Ovary (tissue), 9 donors: ENCODE data around the gene PTMS. TPM values are rescaled to one million over a fixed set of nuclear protein-coding genes. Genes with fewer than 3 reads are reported as not detected.

Experiments used
- DNase-seq, 5 donors: peaks; one replicate each; pipeline ENCODE4 v3.0.0-alpha.2; 2019 to 2020
- H3K27ac ChIP-seq, 2 donors: fragments of 200-600 bp; one replicate each; pipeline versions ENCODE4 v1.5.1 to v1.8.0; 2019 to 2022
- H3K27me3 ChIP-seq: fragments of 200-600 bp; one replicate; pipeline ENCODE4 v1.8.0; 2022
- H3K36me3 ChIP-seq: fragments of 200-600 bp; sonication (generic); one replicate; pipeline ENCODE4 v1.5.1; 2019
- H3K4me1 ChIP-seq: one replicate; pipeline ENCODE4 v1.8.1; 2013; ENCODE audit warnings: mild to moderate bottlenecking, moderate library complexity; ENCODE audit not compliant: insufficient read depth
- H3K4me3 ChIP-seq: fragments of 200-600 bp; sonication (generic); one replicate; pipeline ENCODE4 v1.5.1; 2017
- H3K9me3 ChIP-seq, 2 donors: fragments of 200-600 bp in 1 of 2; sonication (generic) in 1 of 2; one replicate each; pipeline versions ENCODE4 v1.5.1 to v1.8.1; 2013 to 2019; ENCODE audit warnings: mild to moderate bottlenecking in 1 of 2, moderate library complexity in 1 of 2
- CTCF ChIP-seq, 3 donors: fragments of 450-650 bp in 2 of 3; fragments of 200-600 bp in 1 of 3; IDR thresholded peaks; one replicate each; pipeline versions ENCODE4 v1.5.1 to v1.8.0; 2016 to 2022; ENCODE audit warnings: antibody characterized with exemption in 3 of 3, mild to moderate bottlenecking in 1 of 3
- EP300 ChIP-seq: sonication (generic); formaldehyde crosslinking; IDR thresholded peaks from one replicate; pipeline ENCODE4 v1.6.1; 2017; ENCODE audit warnings: antibody characterized with exemption
- POLR2A ChIP-seq: fragments of 450-650 bp; IDR thresholded peaks from one replicate; pipeline ENCODE4 v1.6.1; 2017; ENCODE audit warnings: antibody characterized with exemption, mild to moderate bottlenecking, moderate library complexity
- WGBS, 3 donors: extraction: QIAGEN DNeasy Blood & Tissue Kit in 1 of 3; methylation state at CpG; one replicate each; pipeline versions ENCODE4 v1.1.5 to v1.1.7; 2013 to 2017; 5-methylcytosine and 5-hydroxymethylcytosine counted together
- intact Hi-C, 4 donors: fragments of 100-400 bp; cut with DNase I; formaldehyde crosslinking; loops; one replicate each; pipeline versions ENCODE4 v1.11.0 to v1.15.1; 2022 to 2023
- polyA plus RNA-seq, 2 donors: library from polyadenylated mRNA; stranded (reverse); fragments of 200-250 nt in 1 of 2; fragments of 350-450 nt in 1 of 2; fragmentation: Illumina TruSeq in 1 of 2; extraction: RNeasy Lipid Tissue Mini Kit (QIAGEN cat#74804) in 1 of 2; gene quantifications; one replicate each; pipeline ENCODE4 v1.2.3, GENCODE V29; 2013 to 2014
- total RNA-seq, 7 donors: library from RNA; depleted of rRNA in 2 of 7; stranded (reverse); fragments of >200 nt in 2 of 7; fragmentation: NEBNext Ultra II Directional in 3 of 7; extraction: Animal tissue kit (Norgen Biotek cat#: 25700) in 3 of 7; gene quantifications; one replicate each; pipeline versions ENCODE4 v1.1.0 to v1.2.4, GENCODE V29; 2016 to 2023
- donor health status: DM: no; HTN: no; CAD: no; lungs with moderate emphysema.
- donor health status: DM: no; HTN: no; CAD: no.
- donor health status: Bipolar disorder and iron deficiency.
- donor health status: DM: yes; HTN: yes; CAD: no.
- donor health status: DM: no; HTN: no; CAD: no.
- donor health status: DM: yes; HTN: yes; CAD: no.

Gene PTMS
- total and polyA plus RNA-seq, 9 donors = 100 to 1,013 (median 576) TPM

GRCh38 chr12:6787309-6787708 lies 21.1 kb downstream of the PTMS start:
- TF ChIP-seq CTCF (IDR thresholded peaks at IDR 0.05) (no peak), POLR2A (no peak), EP300 (no peak)

GRCh38 chr12:6788972-6789924 lies 23.1 kb downstream of the PTMS start, which contains the start of gene CD4:
CD4 (plus strand) TSS chr12:6789528; CDS start chr12:6800139, 10,611 bp downstream.
- H3K27me3 ChIP-seq = no peaks in the 10 kb centered on the region
- DNase-seq = no peak
- no peaks in the 10 kb centered on the region for H3K9me3 ChIP-seq
- no peak within 1 kb of the TSS for H3K27ac ChIP-seq
- H3K36me3 ChIP-seq = no peaks in the 10 kb centered on the region
- 60 to 79% (median 68%) methylated on average over 18 of the region's 18 CpGs for WGBS, 3 donors
- TF ChIP-seq EP300 (no peak), CTCF (IDR thresholded peaks at IDR 0.05) (no peak), POLR2A (no peak)
- intact Hi-C loops = loop anchor here in 3 of 4 donors (5.0 to 10.0 kb wide), 3 partner anchors 54 to 1268 kb away; no protein-coding TSS in a partner anchor
- no peaks in the 10 kb centered on the region for H3K4me1 ChIP-seq
- H3K4me3 ChIP-seq = no peak within 1 kb of the TSS

More at GRCh38 chr12:6787309-6787708, 21.1 kb downstream of the PTMS start:
- Histone ChIP-seq H3K9me3 (no peaks in the 10 kb centered on the region), H3K4me3 (no peak overlapping the region), H3K36me3 (no peaks in the 10 kb centered on the region), H3K4me1 (no peaks in the 10 kb centered on the region), H3K27ac (no peak overlapping the region), H3K27me3 (no peaks in the 10 kb centered on the region)
- WGBS, 3 donors = 90 to 93% (median 90%) methylated on average over 5 of the region's 5 CpGs
- intact Hi-C loops = loop anchor here in 3 of 4 donors (5.0 to 10.0 kb wide), 3 partner anchors 53 to 1270 kb away; no protein-coding TSS in a partner anchor
- DNase-seq = no peak

GRCh38 chr12:6790496-6791150 lies 24.5 kb downstream of the PTMS start:
- Histone ChIP-seq H3K4me3 (no peak overlapping the region), H3K27ac (no peak overlapping the region), H3K4me1 (no peaks in the 10 kb centered on the region), H3K9me3 (no peaks in the 10 kb centered on the region), H3K27me3 (no peaks in the 10 kb centered on the region), H3K36me3 (no peaks in the 10 kb centered on the region)
- 84 to 88% (median 87%) methylated on average over 12 of the region's 12 CpGs for WGBS, 3 donors
- TF ChIP-seq CTCF (IDR thresholded peaks at IDR 0.05) (no peak), EP300 (no peak), POLR2A (no peak)
- intact Hi-C loops = no loop called here
- no peak for DNase-seq

GRCh38 chr12:6791931-6792520 lies 25.9 kb downstream of the PTMS start:
- Histone ChIP-seq H3K9me3 (no peaks in the 10 kb centered on the region), H3K27ac (no peak overlapping the region), H3K4me3 (no peak overlapping the region), H3K4me1 (no peaks in the 10 kb centered on the region), H3K27me3 (no peaks in the 10 kb centered on the region), H3K36me3 (no peaks in the 10 kb centered on the region)
- TF ChIP-seq POLR2A = no peak
- no peak for TF ChIP-seq CTCF (IDR thresholded peaks at IDR 0.05)
- no peak for TF ChIP-seq EP300
- intact Hi-C loops = no loop called here
- no peak for DNase-seq
- WGBS, 3 donors = 83 to 88% (median 88%) methylated on average over 13 of the region's 13 CpGs
